SK-N-SH (cell line): Measurements from ENCODE around the gene DNAAF9. TPM values are rescaled to one million over a fixed set of nuclear protein-coding genes. Genes with fewer than 3 reads are reported as not detected.

Source experiments
- CTCF ChIA-PET: fragments of 300-600, 350-600 bp; formaldehyde crosslinking; extraction: SDS; loops from one replicate; lab custom pipeline; 2021; lab: Yijun Ruan, JAX
- POLR2A ChIA-PET: fragments of 350-600 bp; sonication (Branson Sonifier 250); formaldehyde crosslinking; extraction: SDS; loops from one replicate; lab custom pipeline; 2020; ENCODE audit warnings: antibody characterized with exemption, inconsistent platforms; lab: Yijun Ruan, JAX
- DNase-seq: peaks from one replicate; pipeline ENCODE4 v3.0.0; 2012
- H2AFZ ChIP-seq: fragments of 200-600 bp; sonication (generic); 2 replicates; pipeline ENCODE4 v1.8.1; 2016; ENCODE audit warnings: antibody characterized with exemption, mild to moderate bottlenecking, low read depth
- H3F3A ChIP-seq: fragments of 200-600 bp; sonication (generic); replicated peaks from 2 replicates; pipeline ENCODE3; 2016; ENCODE audit warnings: antibody characterized with exemption, mild to moderate bottlenecking; ENCODE audit not compliant: insufficient read depth
- H3K27ac ChIP-seq, 2 experiments: fragments of 200-500 bp in 1 of 2; fragments of 200-600 bp in 1 of 2; sonication (Bioruptor generic) in 1 of 2; sonication (generic), shearing (Covaris generic) in 1 of 2; 2 replicates each; pipeline versions ENCODE4 v1.5.1 to v1.6.1; 2014 to 2016; ENCODE audit warnings: low read depth in 2 of 2, inconsistent platforms in 1 of 2, low read length in 1 of 2, mild to moderate bottlenecking in 1 of 2, mixed read lengths in 1 of 2
- H3K27me3 ChIP-seq: fragments of 200-600 bp; sonication (generic), shearing (Covaris generic); 2 replicates; pipeline ENCODE4 v1.6.1; 2016; ENCODE audit warnings: mixed run types; ENCODE audit not compliant: insufficient read depth
- H3K36me3 ChIP-seq, 2 experiments: fragments of 200-500 bp in 1 of 2; fragments of 200-600 bp in 1 of 2; sonication (Bioruptor generic) in 1 of 2; sonication (generic) in 1 of 2; replicated peaks in 1 of 2; 2 replicates each; pipeline versions ENCODE3 to v1.5.1; 2014 to 2016; ENCODE audit warnings: low read length in 1 of 2, mild to moderate bottlenecking in 1 of 2; ENCODE audit not compliant: insufficient read depth in 2 of 2, control insufficient read depth in 1 of 2
- H3K4me1 ChIP-seq, 2 experiments: fragments of 200-500 bp in 1 of 2; fragments of 200-600 bp in 1 of 2; sonication (Bioruptor generic) in 1 of 2; sonication (generic), shearing (Covaris generic) in 1 of 2; 2 replicates each; pipeline versions ENCODE4 v1.5.1 to v1.6.1; 2014 to 2016; ENCODE audit warnings: low read depth in 1 of 2, low read length in 1 of 2, mixed run types in 1 of 2; ENCODE audit not compliant: insufficient read depth in 2 of 2, control insufficient read depth in 1 of 2
- H3K4me2 ChIP-seq: fragments of 200-600 bp; sonication (generic), shearing (Covaris generic); 2 replicates; pipeline ENCODE4 v1.6.1; 2017; ENCODE audit warnings: mixed run types
- H3K4me3 ChIP-seq, 2 experiments: fragments of 200-500 bp in 1 of 2; fragments of 200-600 bp in 1 of 2; sonication (Bioruptor generic) in 1 of 2; sonication (generic), shearing (Covaris generic) in 1 of 2; 2 replicates each; pipeline versions ENCODE4 v1.5.1 to v1.8.1; 2014 to 2016; ENCODE audit warnings: low read depth in 2 of 2, inconsistent platforms in 1 of 2, low read length in 1 of 2, mild to moderate bottlenecking in 1 of 2, mixed read lengths in 1 of 2, moderate library complexity in 1 of 2
- H3K79me2 ChIP-seq: fragments of 200-600 bp; sonication (generic); 2 replicates; pipeline ENCODE4 v1.8.1; 2017; ENCODE audit warnings: mild to moderate bottlenecking; ENCODE audit not compliant: insufficient read depth
- H3K9ac ChIP-seq: fragments of 200-600 bp; sonication (generic); 2 replicates; pipeline ENCODE4 v1.6.1; 2017; ENCODE audit warnings: mixed run types
- H3K9me2 ChIP-seq: fragments of 200-600 bp; sonication (generic); 2 replicates; pipeline ENCODE4 v1.6.1; 2017; ENCODE audit warnings: mixed run types
- H3K9me3 ChIP-seq: fragments of 200-600 bp; sonication (generic); 2 replicates; pipeline ENCODE4 v1.6.1; 2017; ENCODE audit warnings: mixed run types, mild to moderate bottlenecking, moderate library complexity
- H4K20me1 ChIP-seq: fragments of 200-600 bp; sonication (generic); 2 replicates; pipeline ENCODE4 v1.6.1; 2017; ENCODE audit warnings: mild to moderate bottlenecking, mixed run types; ENCODE audit not compliant: insufficient read depth
- CTCF ChIP-seq: fragments of 200-600 bp; sonication (generic); IDR thresholded peaks from 2 replicates; pipeline ENCODE4 v1.6.1; 2017; ENCODE audit warnings: antibody characterized with exemption, mild to moderate bottlenecking, moderate library complexity
- ELF1 ChIP-seq: IDR thresholded peaks from 2 replicates; pipeline ENCODE4 v1.4.0; 2012
- EP300 ChIP-seq, 2 experiments: IDR thresholded peaks; 2 replicates each; pipeline versions ENCODE4 v1.4.0 to v1.6.1; 2012; ENCODE audit warnings: borderline replicate concordance in 1 of 2, low read depth in 1 of 2, low read length in 1 of 2
- FOSL2 ChIP-seq: IDR thresholded peaks from 2 replicates; pipeline ENCODE4 v1.4.0; 2012; ENCODE audit warnings: low read depth, mild to moderate bottlenecking, moderate library complexity, borderline replicate concordance
- FOXJ3 ChIP-seq: sonication (generic); formaldehyde crosslinking; IDR thresholded peaks from 2 replicates; pipeline ENCODE4 v1.5.1; 2020; ENCODE audit warnings: mild to moderate bottlenecking, missing genetic modification reagents
- GABPA ChIP-seq: IDR thresholded peaks from 2 replicates; pipeline ENCODE4 v1.4.0; 2012; ENCODE audit warnings: low read depth, mild to moderate bottlenecking
- JUND ChIP-seq: IDR thresholded peaks from 2 replicates; pipeline ENCODE4 v1.4.0; 2012
- MEF2A ChIP-seq: IDR thresholded peaks from 2 replicates; pipeline ENCODE4 v1.4.0; 2012; ENCODE audit warnings: low read depth, borderline replicate concordance
- NFIC ChIP-seq: IDR thresholded peaks from 2 replicates; pipeline ENCODE4 v1.4.0; 2012; ENCODE audit warnings: borderline replicate concordance
- NRF1 ChIP-seq: IDR thresholded peaks from 2 replicates; pipeline ENCODE4 v1.6.1; 2012; ENCODE audit warnings: low read depth, mild to moderate bottlenecking, low read length
- PBX3 ChIP-seq: IDR thresholded peaks from 2 replicates; pipeline ENCODE4; 2012
- POLR2AphosphoS5 ChIP-seq: IDR thresholded peaks from 2 replicates; pipeline ENCODE4 v1.6.1; 2012; ENCODE audit warnings: low read depth, low read length
- RAD21 ChIP-seq: IDR thresholded peaks from 2 replicates; pipeline ENCODE4 v1.6.1; 2012; ENCODE audit warnings: mild to moderate bottlenecking, low read length
- SMC3 ChIP-seq: IDR thresholded peaks from 2 replicates; pipeline ENCODE4 v1.6.1; 2012; ENCODE audit warnings: low read depth, low read length, improper control_type of control experiment
- TAF1 ChIP-seq: IDR thresholded peaks from 2 replicates; pipeline ENCODE4 v1.6.1; 2012; ENCODE audit warnings: low read depth, mild to moderate bottlenecking, low read length, moderate library complexity, borderline replicate concordance
- TCF12 ChIP-seq: IDR thresholded peaks from 2 replicates; pipeline ENCODE4 v1.4.0; 2012
- ZBTB33 ChIP-seq: IDR thresholded peaks from 2 replicates; pipeline ENCODE4 v1.4.0; 2012; ENCODE audit warnings: low read depth, borderline replicate concordance
- WGBS: methylation state at CpG from one replicate; pipeline ENCODE4 v1.1.6; 2017; ENCODE audit warnings: low lambda C conversion rate; 5-methylcytosine and 5-hydroxymethylcytosine counted together
- polyA plus RNA-seq, 3 experiments: library from polyadenylated mRNA; depleted of rRNA; stranded (reverse); fragments of >200 nt; gene quantifications; 2 replicates each; pipeline ENCODE4 v1.2.3, GENCODE V29; 2012

The DNAAF9 gene
- polyA plus RNA-seq, 1 of the 3 experiments (the other 2 are of a cell fraction), result 5.5 TPM

- Histone ChIP-seq H3K4me2 (no peak overlapping the region), H3K9me2 (no peaks in the 10 kb centered on the region), H3K36me3 (no peaks in the 10 kb centered on the region), H3K27ac (no peak overlapping the region), H3K4me1 (peaks cover 0 to 7% of the 10 kb centered on the region in 2 experiments; a peak in 1 of 4 replicates), H3K9me3 (no peaks in the 10 kb centered on the region), H3F3A (no peaks in the 10 kb centered on the region), H3K9ac (no peak overlapping the region), H3K4me3 (no peak overlapping the region), H2AFZ (no peak overlapping the region), H3K79me2 (peaks cover 94% of the 10 kb centered on the region), H3K27me3 (no peaks in the 10 kb centered on the region), H4K20me1 (peaks cover 92% of the 10 kb centered on the region)
- ChIA-PET CTCF (interaction anchor here (1.0 kb wide), 1 partner anchor 18 kb away, joined by 3 read pairs; no protein-coding TSS in a partner anchor), POLR2A (interaction anchor here (0.5 kb wide), 2 partner anchors 75 to 217 kb away, joined by 3 read pairs; no protein-coding TSS in a partner anchor)
- WGBS, result 89% methylated on average over 4 of the region's 4 CpGs
- no peak for DNase-seq
- TF ChIP-seq TCF12 (no peak), PBX3 (no peak), FOXJ3 (CRISPR knock-in tag) (no peak), MEF2A (no peak)
Observed at GRCh38 chr20:3400260-3401155, 7.0 kb downstream of the DNAAF9 start.

- Histone ChIP-seq H3K27me3 (no peaks in the 10 kb centered on the region), H3F3A (no peaks in the 10 kb centered on the region), H4K20me1 (peaks cover 77% of the 10 kb centered on the region), H3K27ac (no peak overlapping the region), H3K36me3 (no peaks in the 10 kb centered on the region), H3K9ac (no peak overlapping the region), H3K4me1 (peaks cover 0 to 7% of the 10 kb centered on the region in 2 experiments; a peak in 1 of 4 replicates), H3K4me3 (no peak overlapping the region), H3K79me2 (peaks cover 87% of the 10 kb centered on the region), H3K9me2 (no peaks in the 10 kb centered on the region), H3K9me3 (no peaks in the 10 kb centered on the region), H3K4me2 (no peak overlapping the region), H2AFZ (no peak overlapping the region)
- no peak for TF ChIP-seq JUND
- no peak for TF ChIP-seq GABPA
- TF ChIP-seq ELF1, result no peak
- TF ChIP-seq FOXJ3 (CRISPR knock-in tag), result no peak
- TF ChIP-seq TCF12, result no peak
- TF ChIP-seq NRF1, result no peak
- TF ChIP-seq FOSL2, result no peak
- TF ChIP-seq ZBTB33, result no peak
- TF ChIP-seq CTCF, result no peak
- TF ChIP-seq RAD21, result no peak
- no peak for TF ChIP-seq EP300 (IDR thresholded peaks at IDR 0.05; ENCODE audit: borderline replicate concordance in 1 of 2, low read depth in 1 of 2, low read length in 1 of 2)
- no peak for TF ChIP-seq POLR2AphosphoS5
- no peak for TF ChIP-seq NFIC
- TF ChIP-seq TAF1, result no peak
- no peak for TF ChIP-seq SMC3
- DNase-seq, result no peak
- ChIA-PET CTCF (interaction anchor here (0.8 kb wide), 1 partner anchor 17 kb away, joined by 4 read pairs; no protein-coding TSS in a partner anchor), POLR2A (no interaction called here)
- 84% methylated on average over 1 of the region's 1 CpG for WGBS
Observed at GRCh38 chr20:3398681-3399252, 8.7 kb downstream of the DNAAF9 start.
